OCI-LY1 (cell line): ENCODE measurements around the gene IL17RE.
"Not testable (repeated sequence)": the region's sequence is repeated elsewhere in the genome, so short reads cannot be mapped to it uniquely, and the experiment has no call there.

ENCODE experiments used
- H2AFZ ChIP-seq: fragments of 200-600 bp; sonication (generic), shearing (Covaris generic); 2 replicates; pipeline ENCODE4 v1.6.0; 2014; ENCODE audit warnings: antibody characterized with exemption, mild to moderate bottlenecking, low read length
- H3F3A ChIP-seq: fragments of 200-600 bp; sonication (generic), shearing (Covaris generic); 2 replicates; pipeline ENCODE4 v1.6.0; 2014; ENCODE audit warnings: mild to moderate bottlenecking, antibody characterized with exemption, low read length, moderate library complexity; ENCODE audit not compliant: insufficient read depth
- H3K27ac ChIP-seq: fragments of 200-600 bp; sonication (generic); 2 replicates; pipeline ENCODE4 v1.5.1; 2014; ENCODE audit warnings: low read length, mixed run types, mild to moderate bottlenecking, low read depth; ENCODE audit not compliant: poor library complexity, severe bottlenecking
- H3K27me3 ChIP-seq: fragments of 200-600 bp; sonication (generic); 2 replicates; pipeline ENCODE4 v1.6.0; 2014; ENCODE audit warnings: antibody characterized with exemption, mild to moderate bottlenecking, low read length, moderate library complexity; ENCODE audit not compliant: insufficient read depth
- H3K36me3 ChIP-seq: fragments of 200-600 bp; sonication (generic); 2 replicates; pipeline ENCODE4 v1.6.1; 2014; ENCODE audit warnings: mild to moderate bottlenecking, antibody characterized with exemption, low read length, moderate library complexity, mixed read lengths; ENCODE audit not compliant: insufficient read depth
- H3K4me1 ChIP-seq: fragments of 200-600 bp; sonication (generic); 2 replicates; pipeline ENCODE4 v1.5.1; 2014; ENCODE audit warnings: mild to moderate bottlenecking, low read length, moderate library complexity; ENCODE audit not compliant: insufficient read depth, severe bottlenecking
- H3K4me2 ChIP-seq: fragments of 200-600 bp; sonication (generic), shearing (Covaris generic); 2 replicates; pipeline ENCODE4 v1.6.1; 2014; ENCODE audit warnings: low read length
- H3K4me3 ChIP-seq: fragments of 200-600 bp; sonication (generic); 2 replicates; pipeline ENCODE4 v1.5.1; 2014; ENCODE audit warnings: low read length, low read depth, mild to moderate bottlenecking, mixed read lengths; ENCODE audit not compliant: poor library complexity, severe bottlenecking
- H3K79me2 ChIP-seq: fragments of 200-600 bp; shearing (Covaris generic); 2 replicates; pipeline ENCODE4 v1.6.1; 2016; ENCODE audit warnings: mixed run types, low read length, mixed read lengths; ENCODE audit not compliant: insufficient read depth
- H3K9ac ChIP-seq: fragments of 200-600 bp; sonication (generic), shearing (Covaris generic); 2 replicates; pipeline ENCODE4 v1.6.1; 2014; ENCODE audit warnings: mild to moderate bottlenecking, low read length, mixed read lengths
- H3K9me2 ChIP-seq: fragments of 200-600 bp; sonication (generic), shearing (Covaris generic); 2 replicates; pipeline ENCODE4 v1.6.1; 2014; ENCODE audit warnings: low read depth, mild to moderate bottlenecking, low read length, mixed read lengths
- H3K9me3 ChIP-seq: fragments of 200-600 bp; shearing (Covaris generic); 2 replicates; pipeline ENCODE4 v1.6.1; 2014; ENCODE audit warnings: low read length, mixed read lengths
- H4K20me1 ChIP-seq: fragments of 200-600 bp; sonication (generic), shearing (Covaris generic); 2 replicates; pipeline ENCODE4 v1.6.0; 2016; ENCODE audit warnings: mild to moderate bottlenecking, low read length; ENCODE audit not compliant: insufficient read depth
- CTCF ChIP-seq: fragments of 200-600 bp; sonication (generic), shearing (Covaris generic); IDR thresholded peaks from 2 replicates; pipeline ENCODE4 v1.5.1; 2017; ENCODE audit warnings: mild to moderate bottlenecking, antibody characterized with exemption, low read length, moderate library complexity, mixed read lengths
- EZH2 ChIP-seq: fragments of 200-600 bp; sonication (generic), shearing (Covaris generic); IDR thresholded peaks from 2 replicates; pipeline ENCODE4 v1.8.0; 2017; ENCODE audit warnings: borderline replicate concordance, mixed run types, mild to moderate bottlenecking, antibody characterized with exemption, low read length, moderate library complexity, mixed read lengths

IL17RE gene

GRCh38 chr3:9938966-9939365, 36.3 kb downstream of the IL17RE start:
- Histone ChIP-seq H2AFZ (no peak overlapping the region), H3K27me3 (no peaks in the 10 kb centered on the region), H3F3A (no peaks in the 10 kb centered on the region), H3K9me3 (no peaks in the 10 kb centered on the region), H3K4me3 (no peak overlapping the region), H3K79me2 (no peaks in the 10 kb centered on the region), H3K9ac (no peak overlapping the region), H3K27ac (no peak overlapping the region), H3K4me1 (peaks cover 21% of the 10 kb centered on the region), H3K9me2 (no peaks in the 10 kb centered on the region), H4K20me1 (no peaks in the 10 kb centered on the region), H3K36me3 (peaks cover 35% of the 10 kb centered on the region), H3K4me2 (no peak overlapping the region)
- TF ChIP-seq CTCF (no peak), EZH2 (no peak)

GRCh38 chr3:9939906-9940305, 37.3 kb downstream of the IL17RE start:
- H3K4me2 ChIP-seq, H3K79me2 ChIP-seq, H4K20me1 ChIP-seq, H3K27me3 ChIP-seq, H3K9me2 ChIP-seq, H3K27ac ChIP-seq, H3K9ac ChIP-seq, H3F3A ChIP-seq, H3K4me3 ChIP-seq, H2AFZ ChIP-seq, H3K9me3 ChIP-seq: not testable (repeated sequence)
- peaks cover 40% of the 10 kb centered on the region for H3K36me3 ChIP-seq
- H3K4me1 ChIP-seq: peaks cover 12% of the 10 kb centered on the region

- H3K36me3 ChIP-seq: peaks cover 35% of the 10 kb centered on the region
- H3K9me3 ChIP-seq: no peaks in the 10 kb centered on the region
- no peak overlapping the region for H3K9ac ChIP-seq
- no peaks in the 10 kb centered on the region for H3K27me3 ChIP-seq
- peaks cover 4% of the 10 kb centered on the region for H3K4me1 ChIP-seq
- H3K9me2 ChIP-seq: no peaks in the 10 kb centered on the region
- H4K20me1 ChIP-seq: no peaks in the 10 kb centered on the region
- no peak overlapping the region for H3K27ac ChIP-seq
- H3K4me3 ChIP-seq: no peak overlapping the region
- no peaks in the 10 kb centered on the region for H3K79me2 ChIP-seq
- H3F3A ChIP-seq: no peaks in the 10 kb centered on the region
- no peak for TF ChIP-seq CTCF
- TF ChIP-seq EZH2: no peak
- no peak overlapping the region for H2AFZ ChIP-seq
- no peak overlapping the region for H3K4me2 ChIP-seq
Measured at GRCh38 chr3:9940746-9941145, 38.1 kb downstream of the IL17RE start.

GRCh38 chr3:9942164-9942563, 39.5 kb downstream of the IL17RE start:
- no peak overlapping the region for H3K27ac ChIP-seq
- no peaks in the 10 kb centered on the region for H4K20me1 ChIP-seq
- peaks cover 22% of the 10 kb centered on the region for H3K36me3 ChIP-seq
- no peaks in the 10 kb centered on the region for H3F3A ChIP-seq
- no peak overlapping the region for H3K9ac ChIP-seq
- no peak for TF ChIP-seq CTCF
- no peak for TF ChIP-seq EZH2
- H3K4me2 ChIP-seq: no peak overlapping the region
- no peaks in the 10 kb centered on the region for H3K79me2 ChIP-seq
- no peak overlapping the region for H2AFZ ChIP-seq
- H3K4me1 ChIP-seq: peaks cover 4% of the 10 kb centered on the region
- no peak overlapping the region for H3K4me3 ChIP-seq
- H3K9me3 ChIP-seq: no peaks in the 10 kb centered on the region
- no peaks in the 10 kb centered on the region for H3K27me3 ChIP-seq
- no peaks in the 10 kb centered on the region for H3K9me2 ChIP-seq
